Activated CD8-positive, alpha-beta memory T cell treated with anti-CD3 and anti-CD28 coated beads for 4 hours (primary cell): ENCODE data around the gene TLX1.

Source experiments
- DNase-seq, 2 donors: peaks; one replicate each; pipeline ENCODE4 v3.0.0-alpha.2; 2020; ENCODE audit warnings: low read depth in 2 of 2

Gene TLX1

GRCh38 chr10:101112799-101113594 is 18.1 kb upstream of the TLX1 start:
- no peak for DNase-seq

- no peak for DNase-seq
Measured at GRCh38 chr10:101113890-101114403, 17.2 kb upstream of the TLX1 start.

- no peak for DNase-seq
Measured at GRCh38 chr10:101114646-101115045, 16.5 kb upstream of the TLX1 start.

GRCh38 chr10:101116754-101117153 is 14.3 kb upstream of the TLX1 start:
- DNase-seq: no peak

GRCh38 chr10:101118031-101118430 is 13.1 kb upstream of the TLX1 start:
- DNase-seq: no peak

- no peak for DNase-seq
Measured at GRCh38 chr10:101120520-101120883, 10.6 kb upstream of the TLX1 start.

GRCh38 chr10:101120884-101121653 is 10.0 kb upstream of the TLX1 start:
- DNase-seq: no peak

GRCh38 chr10:101121654-101122031 is 9.5 kb upstream of the TLX1 start:
- DNase-seq: no peak

GRCh38 chr10:101122270-101123084 is 8.6 kb upstream of the TLX1 start:
- no peak for DNase-seq

- DNase-seq: no peak
Measured at GRCh38 chr10:101123085-101123814, 7.8 kb upstream of the TLX1 start.

GRCh38 chr10:101123815-101124617 is 7.1 kb upstream of the TLX1 start:
- DNase-seq: no peak

GRCh38 chr10:101124933-101125332 is 6.2 kb upstream of the TLX1 start:
- no peak for DNase-seq

GRCh38 chr10:101126684-101127628 is 4.1 kb upstream of the TLX1 start:
- no peak for DNase-seq

GRCh38 chr10:101130141-101130540 is 959 bp upstream of the TLX1 start:
- DNase-seq: no peak

- no peak for DNase-seq
Measured at GRCh38 chr10:101131962-101132635, 999 bp downstream of the TLX1 start.

- no peak for DNase-seq
Measured at GRCh38 chr10:101132636-101133473, 1.8 kb downstream of the TLX1 start.

GRCh38 chr10:101133489-101134298 is 2.6 kb downstream of the TLX1 start:
- no peak for DNase-seq
